GM12872 (cell line): ENCODE measurements around the gene ZNF629.

Experiments
- TF ChIP-seq, protein P1 (sequence below): IDR thresholded peaks from 3 replicates; pipeline ENCODE4 v1.5.1; 2011; ENCODE audit warnings: low read depth, mild to moderate bottlenecking, low read length, moderate library complexity; ENCODE audit not compliant: insufficient read depth

The ZNF629 gene

DNA sequence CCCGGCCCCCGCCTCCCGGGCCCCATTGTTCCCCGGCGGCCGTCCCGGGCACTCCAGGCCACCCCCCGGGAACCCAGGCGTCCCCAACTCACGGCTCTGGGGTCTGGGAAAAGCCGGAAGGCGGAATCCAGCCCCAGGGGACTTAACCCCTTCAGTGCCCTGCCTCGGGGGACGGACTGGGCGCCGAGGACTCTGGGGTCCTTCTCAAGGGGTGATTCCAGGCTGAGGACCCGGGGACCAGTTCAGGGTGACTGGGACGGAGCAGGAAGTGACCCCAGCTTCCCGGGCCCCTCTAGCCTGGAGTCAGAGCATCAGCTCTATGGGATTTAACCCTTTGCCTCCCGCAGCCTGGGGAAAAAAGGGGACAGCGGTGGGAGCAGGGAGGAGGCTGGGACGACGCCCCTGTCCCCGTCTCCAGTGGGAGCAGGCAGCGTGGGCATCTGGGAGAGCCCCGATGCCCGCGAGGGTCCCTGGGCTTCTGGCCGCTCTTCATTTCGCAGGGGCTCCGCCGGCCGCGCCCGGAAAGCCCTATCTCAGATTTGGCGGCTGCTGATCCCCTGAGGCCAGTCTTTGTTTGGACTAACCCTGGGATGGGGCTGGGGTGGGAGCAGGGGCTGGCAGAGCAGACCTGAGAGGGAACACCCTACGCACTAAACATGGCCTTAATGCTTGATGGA lies at the start of gene ZNF629:
TSS of gene ZNF629 (minus strand) at position 270 of the 677 bp plus-strand sequence. CDS start 2,723 bp downstream, outside the sequence.
- TF ChIP-seq, protein P1, sequence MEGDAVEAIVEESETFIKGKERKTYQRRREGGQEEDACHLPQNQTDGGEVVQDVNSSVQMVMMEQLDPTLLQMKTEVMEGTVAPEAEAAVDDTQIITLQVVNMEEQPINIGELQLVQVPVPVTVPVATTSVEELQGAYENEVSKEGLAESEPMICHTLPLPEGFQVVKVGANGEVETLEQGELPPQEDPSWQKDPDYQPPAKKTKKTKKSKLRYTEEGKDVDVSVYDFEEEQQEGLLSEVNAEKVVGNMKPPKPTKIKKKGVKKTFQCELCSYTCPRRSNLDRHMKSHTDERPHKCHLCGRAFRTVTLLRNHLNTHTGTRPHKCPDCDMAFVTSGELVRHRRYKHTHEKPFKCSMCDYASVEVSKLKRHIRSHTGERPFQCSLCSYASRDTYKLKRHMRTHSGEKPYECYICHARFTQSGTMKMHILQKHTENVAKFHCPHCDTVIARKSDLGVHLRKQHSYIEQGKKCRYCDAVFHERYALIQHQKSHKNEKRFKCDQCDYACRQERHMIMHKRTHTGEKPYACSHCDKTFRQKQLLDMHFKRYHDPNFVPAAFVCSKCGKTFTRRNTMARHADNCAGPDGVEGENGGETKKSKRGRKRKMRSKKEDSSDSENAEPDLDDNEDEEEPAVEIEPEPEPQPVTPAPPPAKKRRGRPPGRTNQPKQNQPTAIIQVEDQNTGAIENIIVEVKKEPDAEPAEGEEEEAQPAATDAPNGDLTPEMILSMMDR, result no peak

DNA sequence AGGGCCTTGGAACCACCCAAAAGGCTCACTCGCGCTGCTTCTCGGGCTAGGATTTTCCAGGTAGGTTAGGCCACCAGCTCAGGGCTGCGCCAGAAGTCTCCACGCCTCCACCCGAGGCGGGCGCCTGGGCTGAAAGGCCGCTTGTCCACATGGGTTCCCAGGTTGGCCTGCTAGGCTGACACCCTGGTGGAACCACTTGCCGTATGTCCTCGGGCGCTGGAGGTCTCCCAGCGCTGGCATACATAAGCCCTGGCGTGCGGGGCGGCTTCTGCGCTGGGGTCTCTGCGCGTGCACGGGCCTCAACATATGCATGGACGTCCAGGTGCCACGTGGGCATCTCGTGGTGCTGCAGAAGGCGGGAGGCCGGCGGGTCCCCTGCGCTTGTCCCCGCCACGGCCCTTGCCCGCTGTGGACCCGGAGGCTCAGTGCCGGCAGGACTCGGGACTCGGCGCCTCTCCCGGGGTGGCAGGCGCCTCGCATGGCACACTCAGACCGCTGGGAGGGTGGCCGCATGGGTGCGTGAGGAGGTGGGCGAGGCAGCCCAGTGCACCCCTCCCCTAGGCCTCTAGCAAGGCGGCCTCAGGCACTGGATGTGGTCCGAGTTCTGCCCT lies 47.2 kb upstream of the ZNF629 start:
- TF ChIP-seq, protein P1, result no peak

DNA sequence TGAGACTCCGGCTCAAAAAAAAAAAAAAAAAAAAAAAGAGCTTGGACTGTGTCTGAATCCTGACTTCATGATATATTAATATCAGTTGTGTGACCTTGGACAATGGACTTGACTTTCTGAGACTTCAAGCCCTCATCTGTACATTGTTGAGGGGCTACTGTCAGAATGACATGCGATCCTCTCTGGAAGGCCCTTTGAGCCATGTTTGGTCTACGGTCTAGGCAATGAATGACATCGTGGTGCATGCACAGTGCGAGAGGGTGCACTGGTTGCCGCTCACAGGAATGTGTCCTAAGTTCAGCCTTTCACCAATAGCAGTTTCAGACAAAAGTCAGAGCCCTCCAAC lies 43.0 kb upstream of the ZNF629 start:
- TF ChIP-seq, protein P1, result no peak

DNA sequence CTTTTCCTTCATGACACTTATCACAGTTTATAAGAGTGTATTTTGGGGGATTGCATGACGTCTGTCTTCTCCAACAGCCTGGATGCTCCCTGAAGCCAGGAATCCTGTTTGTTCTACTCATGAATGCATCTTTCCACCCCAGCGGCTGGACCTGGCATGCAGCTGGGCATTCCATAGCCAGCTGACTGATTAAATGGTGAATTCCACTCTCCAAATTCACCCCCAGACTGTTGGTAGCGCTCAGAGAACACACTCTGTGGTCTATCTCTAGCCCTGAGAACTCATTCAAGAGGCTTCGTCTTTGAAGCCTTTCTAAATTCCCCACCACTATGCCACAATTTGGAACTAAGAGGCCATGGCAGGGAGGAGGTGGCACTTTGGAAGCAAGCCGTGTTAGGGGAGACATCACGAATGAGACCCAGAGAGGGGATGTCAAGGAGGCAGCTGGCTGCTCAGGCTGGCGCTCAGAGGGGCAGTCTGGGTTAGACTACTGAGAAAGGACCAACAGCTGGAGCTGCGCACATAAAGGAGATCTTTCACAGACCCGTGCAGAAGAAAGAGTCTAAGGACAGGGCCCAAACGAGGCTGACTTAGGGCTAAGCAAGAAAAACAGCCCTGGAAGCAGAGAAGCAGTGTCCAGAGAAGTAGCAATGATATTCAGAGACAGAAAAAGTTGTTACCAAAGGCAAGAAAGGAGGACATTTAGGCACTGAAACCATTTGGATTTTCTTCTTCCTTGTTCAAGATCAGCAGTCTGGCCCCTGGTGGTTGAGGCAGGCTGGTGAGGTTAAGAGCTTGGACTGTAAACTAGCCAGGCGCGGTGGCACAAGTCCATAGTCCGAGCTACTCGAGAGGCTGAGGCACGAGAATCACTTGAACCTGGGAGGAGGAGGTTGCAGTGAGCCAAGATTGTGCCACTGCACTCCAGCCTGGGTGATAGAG lies 42.4 kb upstream of the ZNF629 start:
- TF ChIP-seq, protein P1, result no peak

DNA sequence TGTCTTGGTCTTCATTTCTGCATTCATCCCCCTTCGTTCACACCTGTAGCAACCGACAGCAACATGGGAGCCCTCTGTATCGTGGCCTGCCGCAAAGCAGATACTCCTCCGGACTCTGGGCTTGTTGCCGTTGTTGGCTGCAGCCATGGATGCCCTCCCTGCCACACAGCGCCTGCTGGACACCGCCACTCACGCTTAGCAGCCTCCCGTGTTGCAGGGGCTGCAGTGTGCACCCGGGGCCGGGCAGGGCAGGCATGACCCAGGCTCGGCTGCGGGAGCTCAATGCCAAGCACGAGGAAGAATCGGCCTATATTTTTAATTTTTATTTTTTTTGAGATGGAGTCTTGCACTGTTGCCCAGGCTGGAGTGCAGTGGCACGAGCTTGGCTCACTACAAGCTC lies 34.9 kb upstream of the ZNF629 start:
- TF ChIP-seq, protein P1, result no peak

DNA sequence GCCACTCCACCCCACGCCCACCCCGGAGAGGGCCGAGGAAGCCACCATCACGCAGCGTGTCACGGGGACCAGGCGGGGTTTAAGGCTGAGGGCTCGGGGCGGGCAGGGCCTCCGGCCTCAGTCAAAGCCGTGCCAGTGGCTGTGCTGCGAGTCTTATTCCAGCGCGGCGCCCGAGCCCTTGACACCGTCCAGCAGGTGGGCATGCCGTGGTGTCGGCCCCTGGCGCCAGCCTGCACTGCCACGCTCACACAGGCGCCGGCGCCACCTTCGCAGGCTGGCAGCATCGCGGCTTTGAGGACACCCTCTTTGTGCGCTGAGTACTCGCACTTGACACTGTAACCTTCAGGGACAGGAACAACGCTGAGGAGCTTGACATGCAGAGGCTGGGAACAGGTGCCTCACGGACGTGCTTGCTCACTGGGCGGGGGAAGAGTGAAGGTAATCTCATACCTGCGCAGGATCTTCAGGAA lies 34.0 kb upstream of the ZNF629 start:
- TF ChIP-seq, protein P1, result no peak

DNA sequence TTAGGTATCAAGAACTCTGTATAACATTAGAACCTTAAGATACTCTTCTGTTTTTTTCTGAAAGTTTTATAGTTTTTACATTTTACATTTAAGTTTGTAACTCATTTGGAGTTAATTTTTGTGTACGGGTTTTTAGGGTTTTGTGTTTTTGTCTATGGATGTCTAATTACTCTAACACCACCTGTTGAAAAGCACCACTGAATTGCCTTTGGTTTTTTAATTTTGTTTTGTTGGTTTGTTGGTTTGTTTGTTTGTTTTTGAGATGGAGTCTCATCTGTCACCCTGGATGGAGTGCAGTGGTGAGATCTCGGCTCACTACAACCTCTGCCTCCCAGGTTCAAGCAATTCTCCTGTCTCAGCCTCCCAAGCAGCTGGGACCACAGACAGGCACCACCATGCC lies 29.8 kb upstream of the ZNF629 start:
- TF ChIP-seq, protein P1, result no peak
